ENCODE data around the gene TMCO5A. TPM values are rescaled to one million over a fixed set of nuclear protein-coding genes. Genes with fewer than 3 reads are reported as not detected.

TMCO5A gene
- total and polyA plus RNA-seq, 10 donors, result not detected

- intact Hi-C loops (cut with DNase I; ENCODE audit: low total_unique reads), result no loop called here
- TF ChIP-seq CTCF (IDR thresholded peaks at IDR 0.05 in 8 of 11, conservative IDR thresholded peaks at IDR 0.05 in 3 of 11) (no peak), POLR2AphosphoS5 (IDR thresholded peaks at IDR 0.05) (no peak), POLR2A (IDR thresholded peaks at IDR 0.05) (no peak)
- Histone ChIP-seq H3K27me3 (replicated peaks in 1 of 7) (no peaks in the 10 kb centered on the region), H3K27ac (no peak overlapping the region), H3K4me3 (no peak overlapping the region), H3K9me3 (no peaks in the 10 kb centered on the region), H3K4me1 (no peaks in the 10 kb centered on the region), H3K36me3 (no peaks in the 10 kb centered on the region)
- no peak for DNase-seq
- WGBS, 5 donors, result 26 to 71% (median 62%) methylated on average over 1 of the region's 1 CpG
Observed at GRCh38 chr15:37929238-37929637, 5.2 kb upstream of the TMCO5A start.

GRCh38 chr15:37931321-37931720 is 3.1 kb upstream of the TMCO5A start:
- intact Hi-C loops (cut with DNase I; ENCODE audit: low total_unique reads), result no loop called here

GRCh38 chr15:37931868-37932267 is 2.6 kb upstream of the TMCO5A start:
- WGBS, 5 donors, result 57 to 81% (median 67%) methylated on average over 1 of the region's 1 CpG
- H3K27me3 ChIP-seq (replicated peaks in 1 of 7), result no peaks in the 10 kb centered on the region
- TF ChIP-seq CTCF (IDR thresholded peaks at IDR 0.05 in 8 of 11, conservative IDR thresholded peaks at IDR 0.05 in 3 of 11) (no peak), POLR2AphosphoS5 (IDR thresholded peaks at IDR 0.05) (no peak), POLR2A (IDR thresholded peaks at IDR 0.05) (no peak)
- intact Hi-C loops (cut with DNase I; ENCODE audit: low total_unique reads), result no loop called here
- no peak overlapping the region for H3K27ac ChIP-seq
- no peaks in the 10 kb centered on the region for H3K4me1 ChIP-seq
- no peaks in the 10 kb centered on the region for H3K9me3 ChIP-seq
- no peak overlapping the region for H3K4me3 ChIP-seq
- H3K36me3 ChIP-seq, result no peaks in the 10 kb centered on the region
- DNase-seq, result no peak

More at GRCh38 chr15:37931321-37931720, 3.1 kb upstream of the TMCO5A start:
- TF ChIP-seq POLR2AphosphoS5 (IDR thresholded peaks at IDR 0.05) (no peak), POLR2A (IDR thresholded peaks at IDR 0.05) (no peak), CTCF (IDR thresholded peaks at IDR 0.05 in 8 of 11, conservative IDR thresholded peaks at IDR 0.05 in 3 of 11) (no peak)
- DNase-seq, result no peak
- no peak overlapping the region for H3K4me3 ChIP-seq
- no peaks in the 10 kb centered on the region for H3K9me3 ChIP-seq
- H3K36me3 ChIP-seq, result no peaks in the 10 kb centered on the region
- H3K27me3 ChIP-seq (replicated peaks in 1 of 7), result no peaks in the 10 kb centered on the region
- no peak overlapping the region for H3K27ac ChIP-seq
- no peaks in the 10 kb centered on the region for H3K4me1 ChIP-seq

GRCh38 chr15:37932549-37932948 is 1.9 kb upstream of the TMCO5A start:
- Histone ChIP-seq H3K9me3 (no peaks in the 10 kb centered on the region), H3K4me3 (no peak overlapping the region), H3K27me3 (replicated peaks in 1 of 7) (no peaks in the 10 kb centered on the region), H3K4me1 (no peaks in the 10 kb centered on the region), H3K27ac (no peak overlapping the region), H3K36me3 (no peaks in the 10 kb centered on the region)
- intact Hi-C loops (cut with DNase I; ENCODE audit: low total_unique reads), result no loop called here
- WGBS, 5 donors, result 47 to 68% (median 62%) methylated on average over 3 of the region's 3 CpGs
- TF ChIP-seq POLR2A (IDR thresholded peaks at IDR 0.05) (no peak), POLR2AphosphoS5 (IDR thresholded peaks at IDR 0.05) (no peak), CTCF (IDR thresholded peaks at IDR 0.05 in 8 of 11, conservative IDR thresholded peaks at IDR 0.05 in 3 of 11) (no peak)
- DNase-seq, result no peak
